Ecto neural progenitor cell (in vitro differentiated cells): ENCODE data around the gene KCNQ2.

Source experiments
- DNase-seq: peaks from one replicate; pipeline ENCODE4 v3.0.0-alpha.2; 2018; ENCODE audit warnings: low spot score

Gene KCNQ2

GRCh38 chr20:63356931-63357879, 115.2 kb downstream of the KCNQ2 start:
- DNase-seq: no peak

- DNase-seq: no peak
Measured at GRCh38 chr20:63356511-63356910, 115.9 kb downstream of the KCNQ2 start.

DNA sequence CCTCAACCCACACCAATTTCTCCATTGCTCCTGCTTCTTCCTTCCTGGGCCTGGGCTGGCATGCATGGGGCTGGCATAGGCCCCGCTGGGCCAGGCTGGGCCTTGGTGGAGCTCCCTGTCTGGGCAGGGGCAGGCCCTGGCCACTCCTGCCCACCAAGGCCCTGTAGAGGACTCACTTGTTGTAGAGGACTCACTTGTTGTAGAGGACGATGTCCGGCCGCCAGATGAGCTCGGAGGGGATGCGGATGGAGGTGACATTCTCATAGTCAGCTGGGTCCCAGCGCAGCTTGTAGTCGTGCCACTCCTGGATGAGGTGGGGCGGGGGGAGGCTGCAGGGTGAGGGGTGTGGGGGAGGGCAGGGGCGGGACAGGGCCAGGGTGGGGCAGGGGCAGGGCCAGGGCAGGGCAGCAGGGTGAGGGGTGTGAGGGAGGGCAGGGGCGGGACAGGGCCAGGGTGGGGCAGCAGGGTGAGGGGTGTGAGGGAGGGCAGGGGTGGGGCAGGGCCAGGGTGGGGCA, 116.6 kb downstream of the KCNQ2 start:
- DNase-seq: no peak

DNA sequence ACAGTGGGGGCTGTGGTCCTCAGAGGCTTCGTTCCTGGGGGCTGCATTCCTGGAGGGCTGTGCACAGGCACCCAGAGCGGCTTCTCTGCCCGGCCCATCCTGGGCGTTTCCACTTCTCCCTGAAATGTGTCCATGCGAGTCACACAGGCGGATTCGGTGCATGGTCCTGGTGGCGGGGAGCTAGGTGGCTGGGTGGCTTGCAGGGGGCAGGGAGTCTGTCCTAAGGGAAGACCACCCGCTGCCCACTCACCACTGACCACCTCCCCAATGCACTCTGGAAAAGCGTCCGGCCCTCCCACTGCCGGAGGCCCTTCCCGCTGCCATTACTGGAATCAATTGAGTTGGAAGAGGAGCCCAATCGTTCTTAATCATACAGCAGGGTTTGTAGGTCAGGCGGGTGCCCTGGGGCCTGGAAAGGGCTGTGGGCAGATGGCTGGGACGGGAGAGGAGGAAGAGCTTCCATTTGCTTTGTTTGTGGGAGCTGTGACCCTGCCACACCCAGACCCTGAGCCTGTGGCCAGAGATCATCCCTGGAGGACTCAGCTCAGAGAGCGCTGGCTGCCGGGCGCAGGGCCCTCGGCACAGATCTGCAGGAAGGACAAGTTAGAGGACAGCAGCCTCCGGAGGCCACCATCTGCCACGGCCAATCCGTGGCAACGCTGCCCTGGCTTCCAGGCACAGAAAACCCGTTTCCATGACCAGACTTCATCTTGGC, 117.7 kb downstream of the KCNQ2 start:
- no peak for DNase-seq

DNA sequence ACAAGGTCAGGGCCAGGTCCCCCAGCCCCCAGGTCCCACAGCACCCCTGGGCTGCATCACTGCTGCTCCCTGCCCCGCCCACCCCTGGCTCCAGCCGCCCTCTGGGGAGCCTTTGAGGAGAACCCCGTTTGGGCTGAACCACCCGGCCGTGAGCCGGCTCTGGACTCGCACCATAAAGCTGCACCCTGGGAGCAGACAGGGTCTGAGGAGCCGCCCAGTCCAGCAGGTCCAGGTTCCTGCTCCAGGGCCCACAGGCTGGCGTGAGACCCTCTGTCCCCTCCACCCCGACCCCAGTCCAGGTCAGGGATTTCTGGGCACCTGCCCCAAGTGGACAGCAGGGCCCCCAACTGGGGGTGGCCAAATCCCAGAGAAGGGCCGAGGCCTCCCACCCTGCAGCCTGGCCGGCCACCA, 119.6 kb downstream of the KCNQ2 start:
- DNase-seq: no peak

GRCh38 chr20:63351811-63352591, 120.5 kb downstream of the KCNQ2 start:
- DNase-seq: peak; percentile 77

- DNase-seq: no peak
Measured at GRCh38 chr20:63351326-63351700, 121.1 kb downstream of the KCNQ2 start.

DNA sequence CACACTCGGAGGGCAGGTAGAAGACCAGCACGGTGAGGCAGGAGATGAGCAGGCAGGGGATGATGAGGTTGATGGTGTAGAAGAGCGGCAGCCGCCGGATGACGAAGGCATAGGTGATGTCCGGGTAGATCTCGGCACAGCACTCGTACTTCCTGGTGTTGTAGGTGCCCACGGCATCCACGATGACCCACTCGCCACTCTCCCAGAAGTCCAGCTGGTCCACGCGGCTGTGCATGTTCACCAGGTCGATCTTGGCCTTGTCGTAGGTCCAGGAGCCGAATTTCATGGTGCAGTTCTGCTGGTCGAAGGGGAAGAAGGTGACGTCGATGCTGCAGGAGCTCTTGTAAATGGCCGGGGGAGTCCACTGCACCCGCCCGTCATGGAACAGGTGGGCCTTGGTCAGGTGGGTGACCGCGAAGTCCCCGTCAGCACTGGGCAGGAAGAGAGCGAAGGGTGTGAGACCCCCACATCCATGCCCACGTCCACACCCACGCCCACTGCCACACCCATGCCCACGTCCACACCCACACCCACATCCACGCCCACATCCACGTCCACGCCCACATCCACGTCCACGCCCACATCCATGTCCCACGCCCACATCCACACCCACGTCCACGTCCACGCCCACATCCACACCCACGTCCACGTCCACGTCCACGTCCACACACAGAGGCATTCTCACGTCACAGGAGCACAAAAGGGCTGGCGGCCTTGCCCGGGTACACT, 121.7 kb downstream of the KCNQ2 start:
- no peak for DNase-seq
